Right lobe of liver (tissue), 4 donors: ENCODE measurements around the gene FBXW11.

ENCODE experiments used
- POLR2A ChIP-seq: fragments of 450-650 bp; IDR thresholded peaks from one replicate; pipeline ENCODE4 v1.6.1; 2017; ENCODE audit warnings: antibody characterized with exemption, mild to moderate bottlenecking
- TF ChIP-seq, protein P1 (sequence below), 4 donors: fragments of 200-600 bp in 3 of 4; fragments of 450-650 bp in 1 of 4; IDR thresholded peaks; one replicate each; pipeline versions ENCODE4 v1.5.1 to v1.8.0; 2016 to 2022; ENCODE audit warnings: antibody characterized with exemption in 4 of 4, mild to moderate bottlenecking in 2 of 4
- donor health status: DM: no; HTN: no; CAD: no.
- donor health status: DM: no; HTN: no; CAD: no.
- donor health status: DM: no; HTN: yes; CAD: no.

DNA sequence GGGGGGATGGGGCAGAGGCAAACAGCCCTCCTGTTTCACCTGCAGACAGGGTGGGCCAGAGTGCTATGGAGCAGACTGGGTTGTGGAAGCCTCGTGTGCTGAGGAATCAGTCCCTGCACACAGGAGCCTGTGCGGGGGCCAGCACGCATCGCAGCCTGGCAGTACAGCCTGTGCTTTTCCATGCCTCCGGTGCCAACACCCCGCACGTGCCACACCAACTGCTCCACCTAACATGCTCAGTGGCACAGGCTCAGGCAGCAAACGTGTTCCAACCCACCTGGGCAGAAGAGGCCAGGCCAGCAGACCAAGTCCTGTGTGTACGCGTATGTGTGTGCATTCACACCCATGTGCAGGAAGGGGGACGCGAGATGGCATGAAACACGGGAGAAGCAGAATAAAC, 37.4 kb upstream of the FBXW11 start:
- TF ChIP-seq, protein P1, sequence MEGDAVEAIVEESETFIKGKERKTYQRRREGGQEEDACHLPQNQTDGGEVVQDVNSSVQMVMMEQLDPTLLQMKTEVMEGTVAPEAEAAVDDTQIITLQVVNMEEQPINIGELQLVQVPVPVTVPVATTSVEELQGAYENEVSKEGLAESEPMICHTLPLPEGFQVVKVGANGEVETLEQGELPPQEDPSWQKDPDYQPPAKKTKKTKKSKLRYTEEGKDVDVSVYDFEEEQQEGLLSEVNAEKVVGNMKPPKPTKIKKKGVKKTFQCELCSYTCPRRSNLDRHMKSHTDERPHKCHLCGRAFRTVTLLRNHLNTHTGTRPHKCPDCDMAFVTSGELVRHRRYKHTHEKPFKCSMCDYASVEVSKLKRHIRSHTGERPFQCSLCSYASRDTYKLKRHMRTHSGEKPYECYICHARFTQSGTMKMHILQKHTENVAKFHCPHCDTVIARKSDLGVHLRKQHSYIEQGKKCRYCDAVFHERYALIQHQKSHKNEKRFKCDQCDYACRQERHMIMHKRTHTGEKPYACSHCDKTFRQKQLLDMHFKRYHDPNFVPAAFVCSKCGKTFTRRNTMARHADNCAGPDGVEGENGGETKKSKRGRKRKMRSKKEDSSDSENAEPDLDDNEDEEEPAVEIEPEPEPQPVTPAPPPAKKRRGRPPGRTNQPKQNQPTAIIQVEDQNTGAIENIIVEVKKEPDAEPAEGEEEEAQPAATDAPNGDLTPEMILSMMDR (IDR thresholded peaks at IDR 0.05) = no peak
- TF ChIP-seq POLR2A = no peak
